ENCODE measurements around the gene SELENOT. TPM values are rescaled to one million over a fixed set of nuclear protein-coding genes. Genes with fewer than 3 reads are reported as not detected.
A peak's percentile ranks its signal among the peaks of the same experiment; 100 is the strongest.

The SELENOT gene
- total RNA-seq, 1 donor from 2014 or later = 74.0 TPM

DNA sequence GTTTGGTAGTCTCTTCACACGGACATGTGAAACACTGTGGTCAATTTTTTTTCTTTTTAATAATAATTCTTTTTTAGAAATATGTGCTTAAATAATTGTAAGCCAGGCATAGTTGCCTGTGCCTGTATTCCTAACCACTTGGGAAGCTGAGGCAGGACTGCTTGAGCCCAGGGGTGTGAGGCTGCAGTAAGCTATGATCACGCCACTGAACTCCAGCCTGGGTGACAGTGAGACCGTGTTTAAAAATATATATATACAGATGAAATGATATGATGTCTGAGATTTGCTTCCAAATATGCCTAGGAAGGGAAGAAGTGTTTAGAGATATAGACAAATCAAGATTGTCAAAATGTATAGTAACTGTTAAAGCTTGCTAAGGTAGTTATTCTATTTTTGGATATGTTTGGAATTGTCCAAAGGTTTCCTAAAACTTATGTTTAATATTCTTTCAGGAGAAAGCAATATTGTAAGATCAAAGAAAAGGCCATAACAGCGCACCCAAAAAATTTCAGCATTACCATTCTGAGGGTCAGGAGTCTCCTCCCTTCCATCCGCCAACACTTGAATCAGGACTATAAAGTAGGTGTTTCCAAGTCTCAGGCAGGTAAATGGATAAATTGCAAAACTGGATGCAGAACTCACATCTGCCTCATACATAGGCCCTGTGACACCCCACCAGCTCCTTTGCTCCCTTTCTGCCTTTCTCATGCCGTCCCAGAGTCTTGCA, 532 bp upstream of the SELENOT start:
- Mint-ChIP-seq H3K4me3 (ENCODE audit: unreplicated experiment) (peak overlapping the region; percentile 98), H3K36me3 (ENCODE audit: unreplicated experiment) (no peaks in the 10 kb centered on the region), H3K27ac (ENCODE audit: unreplicated experiment) (peak overlapping the region; percentile 97), H3K9me3 (ENCODE audit: unreplicated experiment) (peaks cover 8% of the 10 kb centered on the region), H3K4me1 (ENCODE audit: low read depth, unreplicated experiment) (peaks cover 28% of the 10 kb centered on the region), H3K27me3 (ENCODE audit: unreplicated experiment) (peaks cover 4% of the 10 kb centered on the region)
- TF ChIP-seq, protein P1, sequence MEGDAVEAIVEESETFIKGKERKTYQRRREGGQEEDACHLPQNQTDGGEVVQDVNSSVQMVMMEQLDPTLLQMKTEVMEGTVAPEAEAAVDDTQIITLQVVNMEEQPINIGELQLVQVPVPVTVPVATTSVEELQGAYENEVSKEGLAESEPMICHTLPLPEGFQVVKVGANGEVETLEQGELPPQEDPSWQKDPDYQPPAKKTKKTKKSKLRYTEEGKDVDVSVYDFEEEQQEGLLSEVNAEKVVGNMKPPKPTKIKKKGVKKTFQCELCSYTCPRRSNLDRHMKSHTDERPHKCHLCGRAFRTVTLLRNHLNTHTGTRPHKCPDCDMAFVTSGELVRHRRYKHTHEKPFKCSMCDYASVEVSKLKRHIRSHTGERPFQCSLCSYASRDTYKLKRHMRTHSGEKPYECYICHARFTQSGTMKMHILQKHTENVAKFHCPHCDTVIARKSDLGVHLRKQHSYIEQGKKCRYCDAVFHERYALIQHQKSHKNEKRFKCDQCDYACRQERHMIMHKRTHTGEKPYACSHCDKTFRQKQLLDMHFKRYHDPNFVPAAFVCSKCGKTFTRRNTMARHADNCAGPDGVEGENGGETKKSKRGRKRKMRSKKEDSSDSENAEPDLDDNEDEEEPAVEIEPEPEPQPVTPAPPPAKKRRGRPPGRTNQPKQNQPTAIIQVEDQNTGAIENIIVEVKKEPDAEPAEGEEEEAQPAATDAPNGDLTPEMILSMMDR (IDR thresholded peaks at IDR 0.05; ENCODE audit: partially characterized antibody, unreplicated experiment) = no peak
- DNase-seq = no peak

DNA sequence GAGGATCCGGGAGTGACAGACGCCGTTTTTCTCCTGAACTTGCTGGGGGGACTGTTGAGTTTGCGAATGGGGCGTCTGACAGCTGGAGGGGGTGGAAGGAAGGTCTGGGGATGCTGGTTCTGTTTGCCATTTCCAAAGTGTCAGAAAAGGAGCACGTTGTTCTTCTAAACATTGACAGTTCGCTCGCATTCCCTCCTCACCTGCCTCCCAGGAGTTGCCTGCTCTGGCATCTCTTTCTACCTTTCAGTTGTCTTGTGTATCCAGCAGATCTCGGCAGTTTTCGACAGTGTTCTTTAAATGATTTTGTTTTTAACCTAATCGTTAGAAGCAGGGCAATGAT, 829 bp downstream of the SELENOT start:
- peak overlapping the region; percentile 98 for H3K4me3 Mint-ChIP-seq (ENCODE audit: unreplicated experiment)
- no peak for DNase-seq
- H3K4me1 Mint-ChIP-seq (ENCODE audit: low read depth, unreplicated experiment) = peaks cover 28% of the 10 kb centered on the region
- H3K27ac Mint-ChIP-seq (ENCODE audit: unreplicated experiment) = peak overlapping the region; percentile 97
- no peaks in the 10 kb centered on the region for H3K36me3 Mint-ChIP-seq (ENCODE audit: unreplicated experiment)
- peaks cover 8% of the 10 kb centered on the region for H3K9me3 Mint-ChIP-seq (ENCODE audit: unreplicated experiment)
- TF ChIP-seq, protein P1 (IDR thresholded peaks at IDR 0.05; ENCODE audit: partially characterized antibody, unreplicated experiment) = no peak
- peaks cover 4% of the 10 kb centered on the region for H3K27me3 Mint-ChIP-seq (ENCODE audit: unreplicated experiment)

DNA sequence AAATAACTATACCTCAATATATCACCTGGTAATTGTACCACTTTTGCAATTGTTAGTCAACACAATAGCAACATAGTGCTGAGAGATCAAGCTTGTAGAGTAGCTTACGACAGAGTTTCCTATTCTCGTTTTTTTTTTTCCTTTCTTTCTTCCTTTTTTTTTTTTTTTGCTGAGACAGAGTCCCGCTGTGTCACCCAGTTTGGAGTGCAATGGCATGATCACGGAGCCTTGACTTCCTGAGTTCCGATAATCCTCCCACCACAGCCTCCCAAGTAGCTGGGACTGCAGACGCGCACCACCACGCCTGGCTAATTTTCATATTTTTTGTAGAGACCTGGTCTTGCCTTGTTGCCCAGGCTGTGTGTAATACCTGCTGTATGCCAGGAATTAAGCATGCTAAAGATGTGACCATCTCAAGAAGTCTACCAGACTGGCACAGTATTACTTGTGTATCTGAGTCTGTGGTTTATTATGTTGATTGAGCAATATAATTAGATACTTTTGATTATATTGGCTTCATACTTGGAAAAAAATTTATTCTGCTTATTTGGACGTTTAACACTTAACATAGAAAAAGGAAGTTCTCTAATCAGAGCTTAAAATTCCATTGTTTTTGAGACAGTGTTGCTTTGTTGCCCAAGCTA, 3.0 kb downstream of the SELENOT start:
- Mint-ChIP-seq H3K36me3 (ENCODE audit: unreplicated experiment) (no peaks in the 10 kb centered on the region), H3K4me3 (ENCODE audit: unreplicated experiment) (no peak overlapping the region), H3K4me1 (ENCODE audit: low read depth, unreplicated experiment) (peaks cover 25% of the 10 kb centered on the region), H3K27ac (ENCODE audit: unreplicated experiment) (no peak overlapping the region), H3K9me3 (ENCODE audit: unreplicated experiment) (peaks cover 8% of the 10 kb centered on the region), H3K27me3 (ENCODE audit: unreplicated experiment) (peaks cover 4% of the 10 kb centered on the region)
- TF ChIP-seq, protein P1 (IDR thresholded peaks at IDR 0.05; ENCODE audit: partially characterized antibody, unreplicated experiment) = no peak
- DNase-seq = no peak

DNA sequence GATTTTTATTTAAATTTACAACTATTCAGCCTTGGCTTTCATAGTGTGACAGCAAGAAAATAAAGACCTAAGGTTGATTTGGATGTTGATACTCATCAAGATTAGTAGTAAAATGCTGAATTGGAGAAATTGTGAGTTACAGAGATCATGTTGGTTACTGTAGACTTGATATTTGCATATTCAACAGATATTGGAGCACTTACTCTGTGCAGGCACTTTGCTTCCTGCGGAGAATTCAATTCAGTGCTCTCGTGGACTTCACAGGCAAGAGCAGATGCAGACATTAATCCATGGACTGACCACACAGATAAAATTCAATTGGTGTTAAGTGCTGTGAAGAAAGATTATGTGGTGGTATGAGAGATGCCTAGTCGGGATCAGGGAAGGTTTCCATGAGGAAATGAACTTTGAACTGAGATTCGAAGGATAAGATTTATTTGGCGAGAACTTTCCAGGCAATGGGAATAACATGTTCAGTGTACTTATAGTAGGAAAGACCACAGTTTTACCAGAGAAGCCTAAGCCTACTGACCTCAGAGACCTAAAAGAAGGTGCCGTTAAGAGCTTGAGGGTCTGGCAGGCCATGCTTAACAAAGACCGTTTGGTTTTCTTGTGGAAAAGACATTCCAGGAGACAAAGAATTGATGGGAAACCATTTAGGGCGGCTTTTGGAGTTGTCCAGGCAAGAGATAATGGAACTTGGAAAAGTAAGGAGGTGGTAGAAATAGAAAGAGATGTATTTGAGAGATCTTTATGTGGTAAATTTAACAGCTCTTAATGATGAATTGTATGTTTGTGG, 4.3 kb downstream of the SELENOT start:
- DNase-seq = no peak
- Mint-ChIP-seq H3K27me3 (ENCODE audit: unreplicated experiment) (peaks cover 4% of the 10 kb centered on the region), H3K27ac (ENCODE audit: unreplicated experiment) (no peak overlapping the region)

More for the DNA sequence above, 4.3 kb downstream of the SELENOT start:
- H3K4me1 Mint-ChIP-seq (ENCODE audit: low read depth, unreplicated experiment) = peaks cover 15% of the 10 kb centered on the region
- H3K9me3 Mint-ChIP-seq (ENCODE audit: unreplicated experiment) = peaks cover 8% of the 10 kb centered on the region
- TF ChIP-seq, protein P1 (IDR thresholded peaks at IDR 0.05; ENCODE audit: partially characterized antibody, unreplicated experiment) = no peak
- no peak overlapping the region for H3K4me3 Mint-ChIP-seq (ENCODE audit: unreplicated experiment)
- no peaks in the 10 kb centered on the region for H3K36me3 Mint-ChIP-seq (ENCODE audit: unreplicated experiment)

Data from glutamatergic neuron (in vitro differentiated cells).